ENCODE results near the gene KIF25.

GRCh38 chr6:167997642-167998041 lies at the start of gene KIF25:
- TF ChIP-seq CTCF (conservative IDR thresholded peaks at IDR 0.05) (no peak), EZH2 (IDR thresholded peaks at IDR 0.05; ENCODE audit: low read depth) (no peak)
